RWPE2 (cell line): ENCODE results near the gene ELAVL3.

Source experiments
- ATAC-seq: fragments of 200-7000 bp; cut with Tn5 transposase; 3 replicates; pipeline ENCODE4 v1.9.1; 2021; ENCODE audit warnings: low read depth
- DNase-seq: peaks from one replicate; pipeline ENCODE4 v3.0.0-alpha.2; 2020; ENCODE audit warnings: low spot score
- H3K27ac ChIP-seq: fragments of 450-650 bp; 2 replicates; pipeline ENCODE4 v1.5.1; 2017; ENCODE audit warnings: mild to moderate bottlenecking; ENCODE audit not compliant: poor library complexity, severe bottlenecking
- H3K27me3 ChIP-seq: fragments of 250-450 bp; sonication (Bioruptor Pico); 2 replicates; pipeline ENCODE4 v1.5.1; 2021; ENCODE audit warnings: mild to moderate bottlenecking, moderate library complexity; ENCODE audit not compliant: insufficient read depth, poor library complexity, severe bottlenecking
- H3K36me3 ChIP-seq: fragments of 250-450 bp; sonication (Bioruptor Pico); 2 replicates; pipeline ENCODE4 v1.5.1; 2020; ENCODE audit warnings: low read depth, mild to moderate bottlenecking, moderate library complexity
- H3K4me1 ChIP-seq: fragments of 250-450 bp; sonication (Bioruptor Pico); 2 replicates; pipeline ENCODE4 v1.5.1; 2021; ENCODE audit warnings: mild to moderate bottlenecking, moderate library complexity; ENCODE audit not compliant: insufficient read depth, poor library complexity, severe bottlenecking
- H3K4me3 ChIP-seq: fragments of 250-450 bp; sonication (Bioruptor Pico); 2 replicates; pipeline ENCODE4 v1.5.1; 2021; ENCODE audit warnings: mild to moderate bottlenecking, moderate library complexity; ENCODE audit not compliant: severe bottlenecking
- H3K9me3 ChIP-seq: fragments of 250-450 bp; sonication (Bioruptor Pico); 2 replicates; pipeline ENCODE4 v1.5.1; 2021; ENCODE audit warnings: mild to moderate bottlenecking, moderate library complexity; ENCODE audit not compliant: severe bottlenecking
- TF ChIP-seq, protein P1 (sequence below): fragments of 450-650 bp; IDR thresholded peaks from one replicate; pipeline ENCODE4 v1.5.1; 2017; ENCODE audit warnings: mild to moderate bottlenecking, moderate library complexity; ENCODE audit not compliant: poor library complexity, severe bottlenecking

The ELAVL3 gene

DNA sequence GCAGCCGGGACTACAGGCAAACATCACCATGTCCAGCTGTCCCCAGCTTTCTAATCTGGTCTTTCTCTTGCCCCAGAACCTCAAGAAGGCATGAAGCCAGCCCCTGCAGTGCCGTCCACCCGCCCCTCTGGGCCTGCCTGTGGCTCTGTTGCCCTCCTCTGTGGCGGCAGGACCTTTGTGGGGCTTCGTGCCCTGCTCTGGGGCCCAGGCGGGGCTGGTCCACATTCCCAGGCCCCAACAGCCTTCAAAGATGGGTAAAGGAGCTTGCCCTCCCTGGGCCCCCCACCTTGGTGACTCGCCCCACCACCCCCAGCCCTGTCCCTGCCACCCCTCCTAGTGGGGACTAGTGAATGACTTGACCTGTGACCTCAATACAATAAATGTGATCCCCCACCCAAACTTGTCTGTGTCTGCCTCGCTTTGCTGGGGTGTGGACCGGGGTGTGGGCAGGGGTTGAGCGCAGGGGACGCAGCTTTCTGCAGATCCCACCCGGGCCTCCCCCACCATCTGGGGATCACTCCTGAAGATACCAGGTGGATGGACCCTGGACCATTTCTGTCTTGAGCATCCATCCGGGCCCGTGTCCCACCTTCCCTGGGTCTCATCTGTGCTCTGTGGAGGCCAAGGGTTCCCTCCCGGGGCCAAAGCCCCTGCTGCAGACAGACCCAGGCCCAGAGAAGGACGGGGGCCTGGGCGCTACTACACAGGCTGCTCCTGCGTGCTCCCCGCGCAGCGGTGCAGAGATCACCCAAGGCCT, 30.1 kb downstream of the ELAVL3 start:
- H3K4me3 ChIP-seq = no peak overlapping the region
- peaks cover 31% of the 10 kb centered on the region for H3K36me3 ChIP-seq
- no peaks in the 10 kb centered on the region for H3K9me3 ChIP-seq
- DNase-seq (no peak), ATAC-seq (no peak)
- H3K27ac ChIP-seq = no peak overlapping the region
- TF ChIP-seq, protein P1, sequence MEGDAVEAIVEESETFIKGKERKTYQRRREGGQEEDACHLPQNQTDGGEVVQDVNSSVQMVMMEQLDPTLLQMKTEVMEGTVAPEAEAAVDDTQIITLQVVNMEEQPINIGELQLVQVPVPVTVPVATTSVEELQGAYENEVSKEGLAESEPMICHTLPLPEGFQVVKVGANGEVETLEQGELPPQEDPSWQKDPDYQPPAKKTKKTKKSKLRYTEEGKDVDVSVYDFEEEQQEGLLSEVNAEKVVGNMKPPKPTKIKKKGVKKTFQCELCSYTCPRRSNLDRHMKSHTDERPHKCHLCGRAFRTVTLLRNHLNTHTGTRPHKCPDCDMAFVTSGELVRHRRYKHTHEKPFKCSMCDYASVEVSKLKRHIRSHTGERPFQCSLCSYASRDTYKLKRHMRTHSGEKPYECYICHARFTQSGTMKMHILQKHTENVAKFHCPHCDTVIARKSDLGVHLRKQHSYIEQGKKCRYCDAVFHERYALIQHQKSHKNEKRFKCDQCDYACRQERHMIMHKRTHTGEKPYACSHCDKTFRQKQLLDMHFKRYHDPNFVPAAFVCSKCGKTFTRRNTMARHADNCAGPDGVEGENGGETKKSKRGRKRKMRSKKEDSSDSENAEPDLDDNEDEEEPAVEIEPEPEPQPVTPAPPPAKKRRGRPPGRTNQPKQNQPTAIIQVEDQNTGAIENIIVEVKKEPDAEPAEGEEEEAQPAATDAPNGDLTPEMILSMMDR = no peak
- no peaks in the 10 kb centered on the region for H3K4me1 ChIP-seq
- H3K27me3 ChIP-seq = no peaks in the 10 kb centered on the region

DNA sequence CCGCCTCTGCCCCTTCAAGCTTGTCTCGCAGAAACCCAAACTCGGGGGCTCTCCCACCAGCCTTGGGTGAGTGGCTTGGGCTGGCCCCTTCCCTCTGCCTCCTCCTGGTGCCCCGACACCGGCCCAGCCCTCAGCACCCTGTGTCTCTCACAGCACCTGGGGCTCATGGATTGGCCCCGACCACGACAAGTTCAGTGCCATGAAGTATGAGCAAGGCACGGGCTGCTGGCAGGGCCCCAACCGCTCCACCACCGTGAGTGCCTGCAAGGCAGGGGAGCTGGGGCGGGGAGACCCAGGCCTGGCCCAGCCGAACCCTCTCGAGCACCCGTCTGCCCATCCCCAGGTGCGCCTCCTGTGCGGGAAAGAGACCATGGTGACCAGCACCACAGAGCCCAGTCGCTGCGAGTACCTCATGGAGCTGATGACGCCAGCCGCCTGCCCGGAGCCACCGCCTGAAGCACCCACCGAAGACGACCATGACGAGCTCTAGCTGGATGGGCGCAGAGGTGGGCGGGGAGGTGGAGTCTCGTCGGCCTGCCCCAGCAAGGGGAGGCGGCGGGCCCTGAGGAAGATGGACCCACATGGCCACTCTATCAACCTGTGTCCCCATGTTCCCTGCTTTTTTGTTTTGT, 31.8 kb downstream of the ELAVL3 start:
- TF ChIP-seq, protein P1 = no peak
- Histone ChIP-seq H3K36me3 (peaks cover 47% of the 10 kb centered on the region), H3K4me3 (no peak overlapping the region), H3K27ac (no peak overlapping the region), H3K9me3 (no peaks in the 10 kb centered on the region), H3K4me1 (peaks cover 5% of the 10 kb centered on the region), H3K27me3 (no peaks in the 10 kb centered on the region)
- DNase-seq (no peak), ATAC-seq (no peak)

DNA sequence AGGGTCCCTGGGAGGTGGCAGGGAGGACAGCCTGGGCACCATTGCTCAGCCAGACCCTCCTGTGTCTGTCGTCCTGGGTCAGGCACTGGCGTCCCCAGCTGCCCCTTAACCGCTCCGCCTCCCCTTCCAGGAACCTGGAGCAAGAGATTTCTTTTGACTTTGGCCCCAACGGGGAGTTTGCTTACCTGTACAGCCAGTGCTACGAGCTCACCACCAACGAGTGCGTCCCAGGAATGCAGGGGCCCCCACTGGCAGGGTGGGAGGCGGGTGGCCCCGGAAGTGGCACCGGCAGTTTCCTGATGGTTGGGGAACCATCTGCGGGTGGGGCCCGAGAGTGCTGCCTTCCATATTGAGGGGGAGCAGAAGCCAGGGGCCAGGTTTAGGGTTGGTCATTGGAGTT, 32.4 kb downstream of the ELAVL3 start:
- H3K27me3 ChIP-seq = no peaks in the 10 kb centered on the region
- ATAC-seq (no peak), DNase-seq (no peak)
- peaks cover 10% of the 10 kb centered on the region for H3K4me1 ChIP-seq
- TF ChIP-seq, protein P1 = no peak
- no peaks in the 10 kb centered on the region for H3K9me3 ChIP-seq
- H3K27ac ChIP-seq = no peak overlapping the region
- H3K36me3 ChIP-seq = peaks cover 53% of the 10 kb centered on the region
- no peak overlapping the region for H3K4me3 ChIP-seq

DNA sequence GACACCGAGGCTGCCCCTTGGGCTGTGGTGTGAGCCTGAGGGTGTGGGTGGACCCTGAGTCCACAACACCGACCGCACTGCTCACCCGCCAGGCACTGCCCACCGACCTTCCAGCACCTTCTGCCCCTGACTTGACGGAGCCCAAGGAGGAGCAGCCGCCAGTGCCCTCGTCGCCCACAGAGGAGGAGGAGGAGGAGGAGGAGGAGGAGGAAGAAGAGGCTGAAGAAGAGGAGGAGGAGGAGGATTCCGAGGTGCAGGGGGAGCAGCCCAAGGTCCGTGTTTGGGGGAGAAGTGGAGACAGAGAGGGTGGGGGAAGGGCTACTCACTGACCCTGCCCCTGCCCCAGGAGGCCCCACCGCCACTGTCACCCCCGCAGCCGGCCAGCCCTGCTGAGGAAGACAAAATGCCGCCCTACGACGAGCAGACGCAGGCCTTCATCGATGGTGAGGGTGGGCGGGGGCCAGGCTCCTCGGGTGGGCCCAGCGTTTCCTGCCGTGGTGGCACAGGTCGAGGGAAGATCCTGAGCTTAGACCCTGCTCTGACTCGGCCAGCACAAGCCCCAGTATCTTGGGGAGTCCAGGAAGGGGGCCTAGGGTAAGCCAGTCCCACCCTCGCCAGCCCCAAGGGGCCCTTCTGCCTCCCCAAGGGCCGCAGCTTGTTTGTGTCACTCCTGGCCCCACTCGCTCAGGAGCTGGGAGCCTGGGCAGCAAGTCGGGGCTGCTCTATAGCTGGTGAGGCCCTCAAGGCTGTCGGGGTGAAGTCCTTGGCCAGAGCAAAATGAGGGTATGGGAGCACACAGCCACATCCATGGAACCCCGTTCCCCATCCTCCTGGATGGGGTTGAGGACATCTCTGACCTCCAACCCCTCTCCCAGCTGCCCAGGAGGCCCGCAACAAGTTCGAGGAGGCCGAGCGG, 33.2 kb downstream of the ELAVL3 start:
- TF ChIP-seq, protein P1 = no peak
- ATAC-seq = no peak
- H3K27ac ChIP-seq = no peak overlapping the region
- no peaks in the 10 kb centered on the region for H3K9me3 ChIP-seq
- peaks cover 61% of the 10 kb centered on the region for H3K36me3 ChIP-seq
- H3K4me3 ChIP-seq = no peak overlapping the region
- H3K4me1 ChIP-seq = peaks cover 12% of the 10 kb centered on the region
- no peak for DNase-seq
- no peaks in the 10 kb centered on the region for H3K27me3 ChIP-seq
